Keratinocyte (primary cell): ENCODE results near the gene ZW10. TPM values are rescaled to one million over a fixed set of nuclear protein-coding genes. Genes with fewer than 3 reads are reported as not detected.

Experiments
- DNase-seq: peaks from one replicate; pipeline ENCODE4 v3.0.0-alpha.2; 2011; ENCODE audit warnings: low read depth, missing footprints, low spot score
- FAIRE-seq: peaks from 2 replicates; lab custom pipeline; 2011; peaks lifted over from hg19 to GRCh38; lab: Jason Lieb, UNC
- H2AFZ ChIP-seq: 2 replicates; pipeline ENCODE4 v1.6.0; 2012; ENCODE audit warnings: low read length, control low read depth, inconsistent platforms; ENCODE audit not compliant: control insufficient read depth
- H3K27ac ChIP-seq: 2 replicates; pipeline ENCODE4 v1.5.1; 2011; ENCODE audit warnings: low read length; ENCODE audit not compliant: control insufficient read depth, insufficient read depth
- H3K27me3 ChIP-seq: 3 replicates; pipeline ENCODE4 v1.6.0; 2011; ENCODE audit warnings: low read length; ENCODE audit not compliant: control insufficient read depth, insufficient read depth; ENCODE audit errors: extremely low read depth
- H3K36me3 ChIP-seq, 2 experiments: 2 replicates in 1 of 2; 3 replicates in 1 of 2; pipeline ENCODE4 v1.5.1; 2011; ENCODE audit warnings: low read length in 2 of 2, mild to moderate bottlenecking in 1 of 2; ENCODE audit not compliant: control insufficient read depth in 2 of 2, insufficient read depth in 2 of 2; ENCODE audit errors: extremely low read depth in 1 of 2
- H3K4me1 ChIP-seq: 3 replicates; pipeline ENCODE4 v1.5.1; 2011; ENCODE audit warnings: low read length; ENCODE audit not compliant: control insufficient read depth, insufficient read depth; ENCODE audit errors: extremely low read depth
- H3K4me2 ChIP-seq: 3 replicates; pipeline ENCODE4 v1.6.0; 2011; ENCODE audit warnings: low read depth, low read length; ENCODE audit not compliant: control insufficient read depth, insufficient read depth; ENCODE audit errors: extremely low read depth
- H3K4me3 ChIP-seq, 3 experiments: fragments of 200-600 bp in 1 of 3; sonication (generic) in 1 of 3; 2 replicates in 2 of 3; 3 replicates in 1 of 3; pipeline ENCODE4 v1.5.1; 2011 to 2016; ENCODE audit warnings: low read length in 3 of 3, mild to moderate bottlenecking in 3 of 3, control low read depth in 2 of 3, inconsistent platforms in 1 of 3, low read depth in 1 of 3, mixed read lengths in 1 of 3, mixed run types in 1 of 3, moderate library complexity in 1 of 3; ENCODE audit not compliant: control insufficient read depth in 2 of 3, insufficient read depth in 2 of 3; ENCODE audit errors: extremely low read depth in 1 of 3
- H3K79me2 ChIP-seq: 2 replicates; pipeline ENCODE4 v1.6.0; 2012; ENCODE audit warnings: low read length; ENCODE audit not compliant: control insufficient read depth, insufficient read depth
- H3K9ac ChIP-seq: 3 replicates; pipeline ENCODE4 v1.6.0; 2011; ENCODE audit warnings: low read length; ENCODE audit not compliant: control insufficient read depth, insufficient read depth; ENCODE audit errors: extremely low read depth
- H3K9me1 ChIP-seq: 3 replicates; pipeline ENCODE4 v1.6.0; 2011; ENCODE audit warnings: low read length; ENCODE audit not compliant: control insufficient read depth, insufficient read depth; ENCODE audit errors: extremely low read depth
- H3K9me3 ChIP-seq: 2 replicates; pipeline ENCODE4 v1.5.1; 2012; ENCODE audit warnings: low read depth, low read length; ENCODE audit not compliant: control insufficient read depth
- H4K20me1 ChIP-seq: 3 replicates; pipeline ENCODE4 v1.6.0; 2011; ENCODE audit warnings: low read length; ENCODE audit not compliant: control insufficient read depth, insufficient read depth; ENCODE audit errors: extremely low read depth
- CTCF ChIP-seq, 3 experiments: IDR thresholded peaks in 1 of 3; conservative IDR thresholded peaks in 1 of 3; optimal IDR thresholded peaks in 1 of 3; 2 replicates in 2 of 3; 3 replicates in 1 of 3; pipeline versions ENCODE3 to v1.5.1; 2011; ENCODE audit warnings: low read length in 3 of 3, mild to moderate bottlenecking in 3 of 3, moderate library complexity in 2 of 3, control low read depth in 1 of 3, inconsistent platforms in 1 of 3; ENCODE audit not compliant: insufficient read depth in 2 of 3; ENCODE audit errors: extremely low read depth in 1 of 3
- EZH2 ChIP-seq: IDR thresholded peaks from one replicate; pipeline ENCODE4 v1.6.1; 2012; ENCODE audit warnings: inconsistent platforms, mild to moderate bottlenecking, low read length, moderate library complexity
- dilution Hi-C: fragments of 300-500 bp; cut with MboI; formaldehyde crosslinking; loops from one replicate; pipeline ENCODE4 v1.7.0; 2020; ENCODE audit warnings: low sequenced_read_pairs; ENCODE audit not compliant: extremely low pct_ligation_motif_present
- polyA plus RNA-seq, 5 experiments: library from polyadenylated mRNA; depleted of rRNA in 3 of 5; stranded (reverse) in 3 of 5; stranded (forward) in 1 of 5; unstranded in 1 of 5; fragments of >200 nt; gene quantifications; 1 replicate in 1 of 5; 2 replicates in 3 of 5; 3 replicates in 1 of 5; pipeline versions ENCODE4 v1.2.1 to v1.2.3, GENCODE V29; 2011 to 2012; ENCODE audit warnings: missing spikeins in 2 of 5, low read depth in 1 of 5, low replicate concordance in 1 of 5

Gene ZW10
- polyA plus RNA-seq, 1 donor (not counting 4 experiments of a cell fraction or from before 2014, with no cell fraction given): 21.3 TPM

GRCh38 chr11:113724778-113725177, 48.7 kb downstream of the ZW10 start:
- DNase-seq: no peak
- no peak for FAIRE-seq

GRCh38 chr11:113723787-113724186, 49.7 kb downstream of the ZW10 start:
- FAIRE-seq: no peak
- H2AFZ ChIP-seq: no peak overlapping the region
- no peak overlapping the region for H3K4me3 ChIP-seq
- no peak overlapping the region for H3K27ac ChIP-seq
- H3K4me1 ChIP-seq: peaks cover 8% of the 10 kb centered on the region
- DNase-seq: no peak
- H3K79me2 ChIP-seq: no peaks in the 10 kb centered on the region
- H3K9ac ChIP-seq: no peak overlapping the region
- H3K9me3 ChIP-seq: no peaks in the 10 kb centered on the region
- no peak overlapping the region for H3K4me2 ChIP-seq
- TF ChIP-seq CTCF (optimal IDR thresholded peaks at IDR 0.05 in 1 of 3, IDR thresholded peaks at IDR 0.05 in 1 of 3, conservative IDR thresholded peaks at IDR 0.05 in 1 of 3; ENCODE audit: extremely low read depth in 1 of 3, insufficient read depth in 2 of 3, low read length in 3 of 3) (no peak), EZH2 (no peak)
- dilution Hi-C loops: no loop called here
- H3K36me3 ChIP-seq: no peaks in the 10 kb centered on the region
- no peaks in the 10 kb centered on the region for H4K20me1 ChIP-seq
- no peaks in the 10 kb centered on the region for H3K27me3 ChIP-seq
- H3K9me1 ChIP-seq: no peaks in the 10 kb centered on the region

More at GRCh38 chr11:113724778-113725177, 48.7 kb downstream of the ZW10 start:
- H3K9ac ChIP-seq: no peak overlapping the region
- no peak overlapping the region for H3K4me2 ChIP-seq
- H3K9me1 ChIP-seq: no peaks in the 10 kb centered on the region
- dilution Hi-C loops: no loop called here
- H3K4me3 ChIP-seq: no peak overlapping the region
- H3K36me3 ChIP-seq: no peaks in the 10 kb centered on the region
- H3K27ac ChIP-seq: no peak overlapping the region
- no peaks in the 10 kb centered on the region for H3K79me2 ChIP-seq
- H3K27me3 ChIP-seq: no peaks in the 10 kb centered on the region
- H2AFZ ChIP-seq: no peak overlapping the region
- no peaks in the 10 kb centered on the region for H4K20me1 ChIP-seq
- H3K4me1 ChIP-seq: peaks cover 13% of the 10 kb centered on the region
- TF ChIP-seq CTCF (optimal IDR thresholded peaks at IDR 0.05 in 1 of 3, IDR thresholded peaks at IDR 0.05 in 1 of 3, conservative IDR thresholded peaks at IDR 0.05 in 1 of 3; ENCODE audit: extremely low read depth in 1 of 3, insufficient read depth in 2 of 3, low read length in 3 of 3): no peak
- no peak for TF ChIP-seq EZH2
- H3K9me3 ChIP-seq: no peaks in the 10 kb centered on the region
